Loucy (cell line): ENCODE data around the gene CDK4.

Experiments
- H2AFZ ChIP-seq: fragments of 200-600 bp; sonication (generic); 2 replicates; pipeline ENCODE4 v1.6.0; 2016; ENCODE audit warnings: antibody characterized with exemption, mild to moderate bottlenecking, low read length, moderate library complexity
- H3F3A ChIP-seq: fragments of 200-600 bp; 2 replicates; pipeline ENCODE4 v1.6.0; 2016; ENCODE audit warnings: antibody characterized with exemption, low read depth, mild to moderate bottlenecking
- H3K27me3 ChIP-seq: fragments of 200-600 bp; sonication (generic); 2 replicates; pipeline ENCODE4 v1.6.1; 2014; ENCODE audit warnings: low read length, mild to moderate bottlenecking; ENCODE audit not compliant: insufficient read depth, poor library complexity, severe bottlenecking
- H3K36me3 ChIP-seq: fragments of 200-600 bp; sonication (generic); 2 replicates; pipeline ENCODE4 v1.6.1; 2016; ENCODE audit warnings: low read length; ENCODE audit not compliant: insufficient read depth
- H3K4me1 ChIP-seq: fragments of 200-600 bp; sonication (generic); 2 replicates; pipeline ENCODE4 v1.5.1; 2014; ENCODE audit warnings: low read length, mild to moderate bottlenecking; ENCODE audit not compliant: insufficient read depth, poor library complexity, severe bottlenecking
- H3K4me2 ChIP-seq: fragments of 200-600 bp; sonication (generic); 2 replicates; pipeline ENCODE4 v1.6.0; 2014; ENCODE audit warnings: antibody characterized with exemption, low read length, low read depth, mild to moderate bottlenecking; ENCODE audit not compliant: poor library complexity, severe bottlenecking
- H3K4me3 ChIP-seq: fragments of 200-600 bp; sonication (generic); 2 replicates; pipeline ENCODE4 v1.5.1; 2014; ENCODE audit warnings: low read length, mild to moderate bottlenecking, mixed read lengths; ENCODE audit not compliant: poor library complexity, severe bottlenecking
- H3K79me2 ChIP-seq: fragments of 200-600 bp; sonication (generic); 2 replicates; pipeline ENCODE4 v1.6.1; 2014; ENCODE audit warnings: low read length; ENCODE audit not compliant: insufficient read depth
- H3K9ac ChIP-seq: fragments of 200-600 bp; sonication (generic); 2 replicates; pipeline ENCODE4 v1.6.0; 2014; ENCODE audit warnings: mild to moderate bottlenecking, low read depth, low read length, moderate library complexity; ENCODE audit not compliant: poor library complexity, severe bottlenecking
- H3K9me2 ChIP-seq: fragments of 200-600 bp; sonication (generic); replicated peaks from 2 replicates; pipeline ENCODE4 v1.6.1; 2016; ENCODE audit warnings: low read depth, low read length, mixed read lengths
- H3K9me3 ChIP-seq: fragments of 200-600 bp; sonication (generic); 2 replicates; pipeline ENCODE4 v1.6.1; 2014; ENCODE audit warnings: mild to moderate bottlenecking, antibody characterized with exemption, low read length, low read depth; ENCODE audit not compliant: insufficient read depth
- H4K20me1 ChIP-seq: fragments of 200-600 bp; sonication (generic); 2 replicates; pipeline ENCODE4 v1.6.0; 2014; ENCODE audit warnings: antibody characterized with exemption, low read length, mild to moderate bottlenecking; ENCODE audit not compliant: insufficient read depth, poor library complexity, severe bottlenecking
- CTCF ChIP-seq: fragments of 200-600 bp; sonication (generic); conservative IDR thresholded peaks from 2 replicates; pipeline ENCODE4 v1.5.1; 2014; ENCODE audit warnings: mild to moderate bottlenecking, antibody characterized with exemption, low read length
- EZH2phosphoT487 ChIP-seq: fragments of 200-600 bp; IDR thresholded peaks from 2 replicates; pipeline ENCODE4 v1.6.1; 2018; ENCODE audit warnings: antibody characterized with exemption, mild to moderate bottlenecking, moderate library complexity, borderline replicate concordance

The CDK4 gene

GRCh38 chr12:57708296-57708695 is 43.8 kb downstream of the CDK4 start:
- H3K9ac ChIP-seq: no peak overlapping the region
- H3K36me3 ChIP-seq: 0 out of 2 replicates have a peak, but pooled peaks cover 3% of the 10 kb centered on the region
- no peaks in the 10 kb centered on the region for H3K27me3 ChIP-seq

GRCh38 chr12:57707250-57707649 is 44.9 kb downstream of the CDK4 start:
- Histone ChIP-seq H4K20me1 (no peaks in the 10 kb centered on the region), H3F3A (no peaks in the 10 kb centered on the region), H3K4me3 (no peak overlapping the region), H2AFZ (no peak overlapping the region), H3K36me3 (0 out of 2 replicates have a peak, but pooled peaks cover 3% of the 10 kb centered on the region), H3K9me3 (no peaks in the 10 kb centered on the region), H3K9ac (no peak overlapping the region), H3K9me2 (no peaks in the 10 kb centered on the region), H3K79me2 (no peaks in the 10 kb centered on the region), H3K27me3 (no peaks in the 10 kb centered on the region), H3K4me1 (no peaks in the 10 kb centered on the region), H3K4me2 (no peak overlapping the region)
- TF ChIP-seq CTCF: no peak
- TF ChIP-seq EZH2phosphoT487: no peak

More at GRCh38 chr12:57708296-57708695, 43.8 kb downstream of the CDK4 start:
- no peaks in the 10 kb centered on the region for H3K79me2 ChIP-seq
- H3K4me1 ChIP-seq: no peaks in the 10 kb centered on the region
- H2AFZ ChIP-seq: no peak overlapping the region
- H4K20me1 ChIP-seq: no peaks in the 10 kb centered on the region
- H3K4me2 ChIP-seq: no peak overlapping the region
- no peaks in the 10 kb centered on the region for H3F3A ChIP-seq
- no peaks in the 10 kb centered on the region for H3K9me2 ChIP-seq
- no peak overlapping the region for H3K4me3 ChIP-seq
- H3K9me3 ChIP-seq: no peaks in the 10 kb centered on the region
- TF ChIP-seq EZH2phosphoT487: no peak
- no peak for TF ChIP-seq CTCF

- H3K4me2 ChIP-seq: no peak overlapping the region
- peaks cover 13% of the 10 kb centered on the region; the same call in 1 of the 2 replicates for H3K36me3 ChIP-seq
- TF ChIP-seq EZH2phosphoT487 (no peak), CTCF (no peak)
- H4K20me1 ChIP-seq: peaks cover 4% of the 10 kb centered on the region
- H3K4me3 ChIP-seq: no peak overlapping the region
- no peak overlapping the region for H3K9ac ChIP-seq
- H2AFZ ChIP-seq: no peak overlapping the region
- no peaks in the 10 kb centered on the region for H3K4me1 ChIP-seq
- no peaks in the 10 kb centered on the region for H3K27me3 ChIP-seq
- no peaks in the 10 kb centered on the region for H3K9me2 ChIP-seq
- no peaks in the 10 kb centered on the region for H3K9me3 ChIP-seq
- peaks cover 9% of the 10 kb centered on the region; the same call in 1 of the 2 replicates for H3K79me2 ChIP-seq
- no peaks in the 10 kb centered on the region for H3F3A ChIP-seq
Measured at GRCh38 chr12:57700317-57700716, 51.8 kb downstream of the CDK4 start.
